Adrenal gland (tissue), 12 donors: Measurements from ENCODE around the gene SLC25A47. TPM values are rescaled to one million over a fixed set of nuclear protein-coding genes. Genes with fewer than 3 reads are reported as not detected.

Experiments
- DNase-seq, 7 donors: peaks; one replicate each; pipeline ENCODE4 v3.0.0-alpha.2; 2019 to 2020
- H3K27ac ChIP-seq, 5 donors: fragments of 200-600 bp; sonication (generic) in 4 of 5; 1 replicate in 3 of 5; 2 replicates in 2 of 5; pipeline versions ENCODE4 v1.5.1 to v1.8.0; 2016 to 2020; ENCODE audit warnings: mild to moderate bottlenecking in 1 of 5
- H3K27me3 ChIP-seq: fragments of 200-600 bp; 2 replicates; pipeline ENCODE4 v1.8.0; 2021
- H3K36me3 ChIP-seq, 2 donors: fragments of 200-600 bp; replicated peaks in 1 of 2; 1 replicate in 1 of 2; 2 replicates in 1 of 2; pipeline versions ENCODE4 v1.5.1 to v1.8.0; 2018 to 2022
- H3K4me1 ChIP-seq, 2 donors: fragments of 200-600 bp; replicated peaks in 1 of 2; 1 replicate in 1 of 2; 2 replicates in 1 of 2; pipeline versions ENCODE4 v1.5.1 to v1.8.0; 2018 to 2021
- H3K4me3 ChIP-seq, 4 donors: fragments of 200-600 bp; sonication (generic) in 3 of 4; one replicate each; pipeline ENCODE4 v1.5.1; 2016 to 2018
- H3K9me3 ChIP-seq, 3 donors: fragments of 200-600 bp; sonication (generic) in 1 of 3; replicated peaks in 1 of 3; 1 replicate in 2 of 3; 2 replicates in 1 of 3; pipeline versions ENCODE4 v1.5.1 to v1.8.0; 2016 to 2021
- CTCF ChIP-seq, 6 experiments: fragments of 450-650 bp in 4 of 6; fragments of 200-600 bp in 2 of 6; sonication (generic) in 1 of 6; IDR thresholded peaks; 1 replicate in 5 of 6; 2 replicates in 1 of 6; pipeline versions ENCODE4 v1.5.1 to v1.8.0; 2016 to 2021; ENCODE audit warnings: antibody characterized with exemption in 6 of 6, mild to moderate bottlenecking in 2 of 6, moderate library complexity in 1 of 6
- POLR2A ChIP-seq, 2 donors: fragments of 450-650 bp; IDR thresholded peaks; one replicate each; pipeline ENCODE4 v1.6.1; 2017; ENCODE audit warnings: antibody characterized with exemption in 2 of 2, mild to moderate bottlenecking in 2 of 2, moderate library complexity in 1 of 2
- WGBS, 4 donors: extraction: QIAGEN DNeasy Blood & Tissue Kit in 2 of 4; methylation state at CpG; one replicate each; pipeline versions ENCODE4 v1.1.5 to v1.1.7; 2013 to 2017; 5-methylcytosine and 5-hydroxymethylcytosine counted together
- intact Hi-C, 2 donors: fragments of 100-400 bp; cut with DNase I; formaldehyde crosslinking; loops; one replicate each; pipeline versions ENCODE4 v1.14.1 to v1.15.0; 2022 to 2023
- polyA plus RNA-seq, 3 donors: library from polyadenylated mRNA; stranded (reverse); fragments of 200-250 nt in 2 of 3; fragments of 350-450 nt in 1 of 3; fragmentation: Illumina TruSeq in 1 of 3; extraction: RNeasy Lipid Tissue Mini Kit (QIAGEN cat#74804) in 1 of 3; gene quantifications; one replicate each; pipeline ENCODE4 v1.2.3, GENCODE V29; 2013 to 2014
- total RNA-seq, 9 donors: library from RNA; depleted of rRNA in 4 of 9; stranded (reverse); fragments of >200 nt in 4 of 9; fragments of 120-200 nt in 1 of 9; fragmentation: NEBNext Ultra II Directional in 1 of 9; extraction: Animal tissue kit (Norgen Biotek cat#: 25700) in 1 of 9; gene quantifications; one replicate each; pipeline versions ENCODE4 v1.1.0 to v1.2.4, GENCODE V29; 2013 to 2023
- donor health status: healthy with polysubstance abuse.
- donor health status: Bipolar disorder and iron deficiency.
- donor health status: DM: yes; HTN: yes; CAD: no.
- donor health status: DM: no; HTN: no; CAD: no.
- donor health status: DM: no; HTN: no; CAD: no.
- donor health status: DM: yes; HTN: yes; CAD: no.

SLC25A47 gene
- total and polyA plus RNA-seq, 12 donors: 0.07 to 0.28 (median 0.14) TPM; not detected in 9

- Histone ChIP-seq H3K27ac (no peak overlapping the region), H3K36me3 (no peaks in the 10 kb centered on the region), H3K4me3 (no peak overlapping the region), H3K27me3 (no peaks in the 10 kb centered on the region), H3K9me3 (no peaks in the 10 kb centered on the region), H3K4me1 (peaks cover 6 to 14% of the 10 kb centered on the region in 2 donors)
- intact Hi-C loops: no loop called here
- 59 to 80% (median 63%) methylated on average over 1 to 10 of the region's 10 CpGs for WGBS, 4 donors
- TF ChIP-seq CTCF (IDR thresholded peaks at IDR 0.05) (no peak), POLR2A (IDR thresholded peaks at IDR 0.05) (no peak)
- DNase-seq: no peak
Measured at GRCh38 chr14:100312877-100313400, 10.2 kb upstream of the SLC25A47 start.

DNA sequence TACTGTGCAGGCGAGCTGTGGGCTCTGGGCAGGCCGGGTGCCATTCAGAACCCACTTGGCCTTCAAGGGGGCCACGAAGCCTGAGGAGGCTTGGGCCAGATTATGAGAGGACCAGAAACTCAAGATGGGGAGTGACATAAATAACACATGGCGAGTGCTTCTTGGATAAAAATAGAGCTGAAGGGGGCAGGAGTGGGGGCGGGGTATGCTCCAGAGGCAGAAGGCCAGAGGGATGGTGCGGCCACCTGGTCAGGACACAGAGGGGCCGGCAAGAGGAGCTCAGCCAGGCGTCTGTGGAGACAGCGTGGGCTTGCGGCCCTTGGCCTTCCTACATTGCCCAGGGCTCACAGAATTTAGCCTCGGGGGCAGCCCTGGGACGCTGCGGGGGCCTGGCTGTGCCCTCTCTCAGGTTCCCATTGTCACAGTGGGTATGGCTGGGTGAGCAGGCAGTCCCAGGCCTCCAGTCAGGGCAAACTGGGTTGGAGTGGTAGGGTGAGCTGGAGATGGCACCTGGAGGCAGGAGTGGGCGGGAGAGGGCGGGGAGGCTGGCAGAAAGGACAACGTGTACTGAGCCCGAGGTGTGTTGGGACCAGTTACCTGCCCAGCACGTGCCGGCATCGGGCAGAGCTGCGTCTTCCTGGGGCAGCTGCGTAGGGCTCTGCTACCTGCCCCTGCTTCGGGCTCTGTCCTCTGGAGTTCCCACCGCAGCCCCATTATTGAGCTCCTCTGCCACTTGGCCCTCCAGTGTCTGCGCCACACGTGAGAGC lies 9.5 kb upstream of the SLC25A47 start:
- H3K36me3 ChIP-seq: no peaks in the 10 kb centered on the region
- peaks cover 6 to 20% of the 10 kb centered on the region in 2 donors for H3K4me1 ChIP-seq
- H3K4me3 ChIP-seq: no peak overlapping the region
- DNase-seq: no peak
- intact Hi-C loops: no loop called here
- WGBS, 4 donors: 85 to 89% (median 87%) methylated on average over 17 to 26 of the region's 26 CpGs
- no peaks in the 10 kb centered on the region for H3K9me3 ChIP-seq
- no peak for TF ChIP-seq CTCF (IDR thresholded peaks at IDR 0.05)
- TF ChIP-seq POLR2A (IDR thresholded peaks at IDR 0.05): no peak
- no peak overlapping the region for H3K27ac ChIP-seq
- H3K27me3 ChIP-seq: no peaks in the 10 kb centered on the region

GRCh38 chr14:100314724-100315123 lies 8.4 kb upstream of the SLC25A47 start:
- 91 to 94% (median 92%) methylated on average over 6 of the region's 6 CpGs for WGBS, 4 donors
- no peak overlapping the region for H3K4me3 ChIP-seq
- intact Hi-C loops: no loop called here
- no peak overlapping the region for H3K27ac ChIP-seq
- TF ChIP-seq CTCF (IDR thresholded peaks at IDR 0.05) (no peak), POLR2A (IDR thresholded peaks at IDR 0.05) (no peak)
- DNase-seq: no peak
- H3K36me3 ChIP-seq: no peaks in the 10 kb centered on the region
- H3K9me3 ChIP-seq: no peaks in the 10 kb centered on the region
- H3K27me3 ChIP-seq: no peaks in the 10 kb centered on the region
- H3K4me1 ChIP-seq: peaks cover 6 to 14% of the 10 kb centered on the region in 2 donors

DNA sequence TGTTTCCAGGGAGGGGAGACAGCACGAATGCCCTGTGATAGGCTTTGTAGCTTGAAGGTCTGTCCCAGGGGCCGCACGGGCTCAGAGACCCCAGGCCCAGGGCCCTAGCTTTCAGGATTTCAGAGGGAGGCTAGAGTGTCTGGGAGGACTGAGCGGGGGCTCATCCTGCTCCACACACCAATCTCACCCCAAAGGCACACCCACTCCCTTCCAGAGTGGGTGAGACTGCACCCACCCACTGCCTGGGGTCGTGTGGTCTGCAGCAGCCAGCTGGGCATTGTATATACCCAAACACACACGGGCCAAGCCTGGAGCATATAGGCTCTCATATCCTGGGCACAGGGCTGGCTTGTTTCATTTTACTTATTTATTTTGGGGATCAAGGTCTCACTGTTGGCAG lies 5.8 kb upstream of the SLC25A47 start:
- no peak for TF ChIP-seq CTCF (IDR thresholded peaks at IDR 0.05)
- TF ChIP-seq POLR2A (IDR thresholded peaks at IDR 0.05): no peak
- no peak overlapping the region for H3K4me3 ChIP-seq

More for the DNA sequence above, 5.8 kb upstream of the SLC25A47 start:
- WGBS, 4 donors: 82 to 85% (median 83%) methylated on average over 4 to 6 of the region's 6 CpGs
- Histone ChIP-seq H3K4me1 (peaks cover 6 to 14% of the 10 kb centered on the region in 2 donors), H3K27ac (peak overlapping the region in 1 of 5 donors; percentile 80), H3K27me3 (no peaks in the 10 kb centered on the region), H3K36me3 (no peaks in the 10 kb centered on the region), H3K9me3 (no peaks in the 10 kb centered on the region)
- no peak for DNase-seq
- intact Hi-C loops: no loop called here
